Measurements from ENCODE around the gene STYK1. TPM values are rescaled to one million over a fixed set of nuclear protein-coding genes. Genes with fewer than 3 reads are reported as not detected.

STYK1 gene
- total RNA-seq, 4 donors from 2014 or later, result 0.22 to 0.34 TPM; not detected in 2

DNA sequence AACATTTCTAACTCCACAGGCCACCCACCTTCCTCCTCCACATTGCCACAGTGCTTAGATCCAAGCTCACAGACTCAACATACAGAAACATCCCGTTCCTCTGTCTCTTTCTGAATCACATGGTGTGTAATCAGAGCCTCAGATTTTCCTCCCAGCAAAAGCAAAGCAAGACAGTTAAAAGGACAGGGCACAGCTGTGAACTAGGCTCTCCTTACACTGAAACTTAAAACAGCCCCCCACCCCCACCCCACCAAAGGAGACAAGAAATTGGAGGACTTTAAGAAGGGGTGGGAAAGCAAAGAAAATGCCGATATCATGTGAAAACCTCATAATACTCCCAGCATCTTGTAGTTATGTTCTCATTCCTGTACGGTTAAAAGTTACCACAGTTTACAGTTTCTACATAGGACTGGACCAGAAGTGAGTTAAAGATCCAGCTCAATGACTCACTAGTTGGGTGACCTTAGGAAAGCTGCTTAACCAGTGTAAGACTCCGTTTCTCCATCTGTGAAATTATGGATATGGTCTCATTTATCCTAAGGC, 44.5 kb upstream of the STYK1 start:
- TF ChIP-seq, protein P1, sequence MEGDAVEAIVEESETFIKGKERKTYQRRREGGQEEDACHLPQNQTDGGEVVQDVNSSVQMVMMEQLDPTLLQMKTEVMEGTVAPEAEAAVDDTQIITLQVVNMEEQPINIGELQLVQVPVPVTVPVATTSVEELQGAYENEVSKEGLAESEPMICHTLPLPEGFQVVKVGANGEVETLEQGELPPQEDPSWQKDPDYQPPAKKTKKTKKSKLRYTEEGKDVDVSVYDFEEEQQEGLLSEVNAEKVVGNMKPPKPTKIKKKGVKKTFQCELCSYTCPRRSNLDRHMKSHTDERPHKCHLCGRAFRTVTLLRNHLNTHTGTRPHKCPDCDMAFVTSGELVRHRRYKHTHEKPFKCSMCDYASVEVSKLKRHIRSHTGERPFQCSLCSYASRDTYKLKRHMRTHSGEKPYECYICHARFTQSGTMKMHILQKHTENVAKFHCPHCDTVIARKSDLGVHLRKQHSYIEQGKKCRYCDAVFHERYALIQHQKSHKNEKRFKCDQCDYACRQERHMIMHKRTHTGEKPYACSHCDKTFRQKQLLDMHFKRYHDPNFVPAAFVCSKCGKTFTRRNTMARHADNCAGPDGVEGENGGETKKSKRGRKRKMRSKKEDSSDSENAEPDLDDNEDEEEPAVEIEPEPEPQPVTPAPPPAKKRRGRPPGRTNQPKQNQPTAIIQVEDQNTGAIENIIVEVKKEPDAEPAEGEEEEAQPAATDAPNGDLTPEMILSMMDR (IDR thresholded peaks at IDR 0.05; ENCODE audit: low read depth), result no peak

DNA sequence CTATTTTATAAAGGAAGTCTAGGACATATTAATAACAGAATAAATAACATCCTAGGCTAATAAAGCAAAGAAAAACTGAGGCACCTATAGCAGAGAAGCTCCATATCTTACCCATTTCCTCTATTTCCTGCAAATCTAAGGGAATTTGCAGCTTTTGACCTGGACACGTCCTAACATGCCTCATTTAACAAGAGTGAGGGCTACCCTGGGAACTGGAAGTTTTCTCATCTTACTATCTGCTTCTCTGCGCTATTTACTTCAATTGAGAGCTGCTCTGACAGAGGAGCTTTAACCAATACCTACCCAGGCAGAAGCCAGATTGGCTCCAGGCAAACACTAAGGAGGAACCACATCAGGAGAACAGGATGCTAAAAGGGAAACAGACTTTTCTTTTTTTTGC, 43.6 kb upstream of the STYK1 start:
- TF ChIP-seq, protein P1 (IDR thresholded peaks at IDR 0.05; ENCODE audit: low read depth), result no peak

DNA sequence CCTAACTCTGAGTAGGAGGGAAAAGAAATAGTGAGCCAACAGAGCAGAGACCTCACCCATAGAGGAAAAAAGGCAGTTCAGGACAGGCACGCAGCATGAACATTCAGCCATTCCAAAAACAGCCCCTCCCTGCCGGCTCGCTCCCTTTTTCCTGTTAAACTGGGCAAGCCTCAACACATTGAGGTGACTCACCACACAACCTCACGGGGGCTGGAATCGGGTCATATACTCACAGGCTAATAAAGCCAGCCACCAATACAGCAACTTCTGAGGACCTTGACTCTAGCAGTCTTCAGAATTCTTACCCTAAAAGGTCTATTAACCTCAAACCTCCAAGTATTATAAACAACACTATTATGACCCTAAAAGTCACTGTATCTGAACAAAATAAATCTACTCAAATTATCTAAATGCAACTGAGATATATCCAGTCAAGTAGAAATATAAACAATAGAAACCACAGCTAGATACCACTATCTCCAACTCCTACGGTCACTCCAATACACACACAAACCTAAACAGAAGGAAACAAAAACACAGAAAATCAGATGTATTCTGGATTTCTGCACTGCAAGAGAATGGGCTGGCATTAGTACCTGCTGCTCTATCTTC, 43.0 kb upstream of the STYK1 start:
- TF ChIP-seq, protein P1 (IDR thresholded peaks at IDR 0.05; ENCODE audit: low read depth), result no peak

DNA sequence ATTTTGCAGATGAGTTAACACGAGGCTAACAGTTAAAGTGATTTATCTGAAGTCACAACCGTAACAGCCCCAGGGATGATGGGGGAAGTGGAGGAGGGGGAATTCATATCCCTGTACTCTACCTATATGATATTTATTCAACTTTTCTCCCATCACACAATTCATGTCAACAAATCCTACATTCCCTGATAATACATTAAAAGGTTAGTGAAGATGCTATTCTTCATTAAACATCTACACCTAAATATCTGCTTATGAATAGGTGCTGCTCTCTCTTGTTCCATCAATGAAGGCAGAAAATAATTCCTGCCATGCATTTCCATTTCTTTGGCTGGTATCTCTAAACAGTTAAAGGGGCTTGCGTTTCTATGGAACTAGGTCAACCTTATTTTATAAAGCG, 42.4 kb upstream of the STYK1 start:
- TF ChIP-seq, protein P1 (IDR thresholded peaks at IDR 0.05; ENCODE audit: low read depth), result no peak

DNA sequence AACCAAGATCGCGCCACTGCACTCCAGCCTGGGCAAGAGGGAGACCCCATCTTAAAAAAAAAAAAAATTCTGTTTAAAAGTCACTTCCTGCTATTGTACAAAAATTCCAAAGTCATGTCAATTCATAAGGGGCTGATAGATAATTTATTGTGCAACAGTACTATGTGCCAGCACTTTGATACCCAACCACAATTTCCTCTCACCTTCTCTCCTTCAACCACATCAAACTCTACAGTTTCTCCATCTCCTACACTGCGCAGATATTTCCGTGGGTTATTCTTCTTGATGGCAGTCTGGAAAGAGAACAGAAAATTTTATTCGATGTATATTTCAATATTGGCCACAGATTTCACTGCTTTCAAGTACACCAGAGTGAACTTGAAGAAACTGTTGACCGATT, 41.6 kb upstream of the STYK1 start:
- TF ChIP-seq, protein P1 (IDR thresholded peaks at IDR 0.05; ENCODE audit: low read depth), result no peak

DNA sequence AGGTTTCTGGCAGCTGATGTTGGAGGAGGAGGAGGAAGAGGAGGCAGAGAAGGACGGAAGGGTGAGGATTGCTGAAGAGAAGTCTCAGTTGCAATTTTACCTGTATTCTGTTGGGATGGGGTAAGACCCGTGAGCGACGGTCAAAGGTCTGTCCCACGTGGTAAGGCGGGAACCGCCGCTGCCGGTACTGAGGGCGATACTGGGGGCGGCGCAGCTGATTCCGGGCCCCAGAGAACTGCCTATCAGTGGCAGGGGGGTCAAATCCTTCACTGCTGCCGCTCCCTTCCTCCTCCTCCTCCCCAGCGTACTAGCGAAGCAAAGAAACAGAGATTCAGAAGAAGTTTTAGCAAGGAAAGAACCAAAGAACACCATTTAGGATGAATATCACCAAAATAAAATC, 36.0 kb upstream of the STYK1 start:
- TF ChIP-seq, protein P1 (IDR thresholded peaks at IDR 0.05; ENCODE audit: low read depth), result no peak

DNA sequence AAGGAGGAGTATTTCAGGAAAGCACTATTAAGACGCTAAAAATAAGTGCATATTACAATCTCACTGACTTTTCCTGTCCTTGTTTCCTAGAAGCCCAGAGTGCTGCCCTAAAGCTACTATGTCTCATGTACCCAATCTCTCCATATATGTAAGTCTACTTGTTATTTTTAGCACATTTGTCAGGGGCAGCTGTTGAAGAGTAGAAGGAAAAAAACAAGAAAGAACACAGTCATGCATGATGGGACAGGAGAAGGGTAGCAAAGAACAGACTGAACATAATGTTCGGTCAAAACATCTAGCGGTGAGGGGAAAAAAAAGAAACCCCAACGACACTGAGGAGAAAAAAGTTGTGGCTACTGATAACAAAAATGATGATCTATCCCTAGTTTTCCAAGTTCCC, 35.0 kb upstream of the STYK1 start:
- TF ChIP-seq, protein P1 (IDR thresholded peaks at IDR 0.05; ENCODE audit: low read depth), result no peak
